Measurements from ENCODE around the gene IGLL1.

DNA sequence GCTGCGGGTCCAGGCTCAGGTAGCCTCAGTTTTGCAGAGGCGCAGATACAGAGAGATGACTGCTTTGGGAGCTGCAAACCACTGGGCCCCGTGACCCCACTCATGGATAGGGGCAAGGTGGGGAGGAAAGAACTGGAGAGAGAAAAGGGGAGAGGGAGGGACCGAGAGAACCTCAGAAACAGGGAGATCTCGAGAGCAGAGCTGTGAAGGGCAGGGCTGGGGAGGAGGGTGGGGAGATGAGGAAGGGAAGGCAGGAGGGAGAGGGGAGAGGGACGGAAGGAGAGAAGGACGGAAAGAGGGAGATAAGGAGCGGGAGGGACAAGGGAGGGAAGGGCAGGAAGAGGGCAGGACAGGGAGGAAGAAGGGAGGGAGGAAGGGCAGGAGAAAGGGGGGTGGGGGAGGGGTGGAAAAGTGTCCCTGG lies 46.3 kb downstream of the IGLL1 start:
- TF ChIP-seq CTCF (IDR thresholded peaks at IDR 0.05; ENCODE audit: poor library complexity, severe bottlenecking) (no peak), POLR2AphosphoS5 (IDR thresholded peaks at IDR 0.05) (no peak), EZH2 (IDR thresholded peaks at IDR 0.05; ENCODE audit: borderline replicate concordance, insufficient read depth, low read length, poor library complexity, severe bottlenecking) (no peak), EP300 (conservative IDR thresholded peaks at IDR 0.05; ENCODE audit: poor library complexity, severe bottlenecking) (no peak), TAF1 (IDR thresholded peaks at IDR 0.05; ENCODE audit: low read depth) (no peak), MXI1 (conservative IDR thresholded peaks at IDR 0.05; ENCODE audit: poor library complexity, severe bottlenecking) (no peak)
- TF ChIP-seq, protein P1, sequence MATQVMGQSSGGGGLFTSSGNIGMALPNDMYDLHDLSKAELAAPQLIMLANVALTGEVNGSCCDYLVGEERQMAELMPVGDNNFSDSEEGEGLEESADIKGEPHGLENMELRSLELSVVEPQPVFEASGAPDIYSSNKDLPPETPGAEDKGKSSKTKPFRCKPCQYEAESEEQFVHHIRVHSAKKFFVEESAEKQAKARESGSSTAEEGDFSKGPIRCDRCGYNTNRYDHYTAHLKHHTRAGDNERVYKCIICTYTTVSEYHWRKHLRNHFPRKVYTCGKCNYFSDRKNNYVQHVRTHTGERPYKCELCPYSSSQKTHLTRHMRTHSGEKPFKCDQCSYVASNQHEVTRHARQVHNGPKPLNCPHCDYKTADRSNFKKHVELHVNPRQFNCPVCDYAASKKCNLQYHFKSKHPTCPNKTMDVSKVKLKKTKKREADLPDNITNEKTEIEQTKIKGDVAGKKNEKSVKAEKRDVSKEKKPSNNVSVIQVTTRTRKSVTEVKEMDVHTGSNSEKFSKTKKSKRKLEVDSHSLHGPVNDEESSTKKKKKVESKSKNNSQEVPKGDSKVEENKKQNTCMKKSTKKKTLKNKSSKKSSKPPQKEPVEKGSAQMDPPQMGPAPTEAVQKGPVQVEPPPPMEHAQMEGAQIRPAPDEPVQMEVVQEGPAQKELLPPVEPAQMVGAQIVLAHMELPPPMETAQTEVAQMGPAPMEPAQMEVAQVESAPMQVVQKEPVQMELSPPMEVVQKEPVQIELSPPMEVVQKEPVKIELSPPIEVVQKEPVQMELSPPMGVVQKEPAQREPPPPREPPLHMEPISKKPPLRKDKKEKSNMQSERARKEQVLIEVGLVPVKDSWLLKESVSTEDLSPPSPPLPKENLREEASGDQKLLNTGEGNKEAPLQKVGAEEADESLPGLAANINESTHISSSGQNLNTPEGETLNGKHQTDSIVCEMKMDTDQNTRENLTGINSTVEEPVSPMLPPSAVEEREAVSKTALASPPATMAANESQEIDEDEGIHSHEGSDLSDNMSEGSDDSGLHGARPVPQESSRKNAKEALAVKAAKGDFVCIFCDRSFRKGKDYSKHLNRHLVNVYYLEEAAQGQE (IDR thresholded peaks at IDR 0.05; ENCODE audit: borderline replicate concordance) = no peak
